ENCODE data around the gene ZMYND19. TPM values are rescaled to one million over a fixed set of nuclear protein-coding genes. Genes with fewer than 3 reads are reported as not detected.
"Not testable (repeated sequence)": the region's sequence is repeated elsewhere in the genome, so short reads cannot be mapped to it uniquely, and the experiment has no call there.

ZMYND19 gene
- total RNA-seq, 5 donors from 2014 or later (not counting 1 experiment from before 2014, with no cell fraction given) = 18.7 to 42.0 (median 33.3) TPM

- peak within 1 kb of the TSS; percentile 83 to 94 (median 86) for H3K4me3 Mint-ChIP-seq
- no peaks in the 10 kb centered on the region for H3K9me3 ChIP-seq
- ChIA-PET POLR2A (interaction anchor here (0.6 kb wide), 2 partner anchors 14 to 77 kb away, joined by 5 to 9 read pairs; no protein-coding TSS in a partner anchor), CTCF (interaction anchor here (0.6 to 0.8 kb wide), 3 partner anchors 21 to 1120 kb away, joined by 3 to 4 read pairs (median 4); partner anchors contain the start of genes EXD3 (in 1 of the 2) and NOXA1 (in 1 of the 2))
- peak; percentile 84 to 92 (median 92) for ATAC-seq (replicated peaks in 1 of 4)
- peaks cover 24 to 34% (median 27%) of the 10 kb centered on the region in 3 donors for H3K4me1 Mint-ChIP-seq
- peaks cover 8 to 23% of the 10 kb centered on the region in 2 experiments for H3K4me1 ChIP-seq (ENCODE audit: control insufficient read depth in 1 of 2, extremely low read depth in 1 of 2, insufficient read depth in 2 of 2, low read length in 2 of 2)
- H3K27ac Mint-ChIP-seq = peak within 1 kb of the TSS; percentile 87 to 90
- no peaks in the 10 kb centered on the region for H3K9me3 Mint-ChIP-seq
- peak; percentile 75 to 95 (median 84) for DNase-seq
- H3K27me3 ChIP-seq (replicated peaks in 1 of 2; ENCODE audit: control insufficient read depth in 2 of 2, extremely low read depth in 1 of 2, insufficient read depth in 2 of 2, low read length in 1 of 2) = peaks cover 0 to 2% of the 10 kb centered on the region in 2 experiments
- peaks cover 8 to 11% of the 10 kb centered on the region in 2 donors for H3K36me3 ChIP-seq (ENCODE audit: control insufficient read depth in 2 of 2, extremely low read depth in 1 of 2, insufficient read depth in 1 of 2, low read length in 1 of 2)
- peak within 1 kb of the TSS; percentile 54 for H3K27ac ChIP-seq (ENCODE audit: low read length)
- H3K27me3 Mint-ChIP-seq = no peaks in the 10 kb centered on the region
- H3K4me3 ChIP-seq (ENCODE audit: control insufficient read depth in 1 of 2, extremely low read depth in 1 of 2, low read length in 1 of 2) = peak within 1 kb of the TSS; percentile 65 to 75
- WGBS (ENCODE audit: insufficient coverage) = under 1% methylated on average over 87 of the region's 106 CpGs
- H3K36me3 Mint-ChIP-seq = peaks cover 14% of the 10 kb centered on the region
Measured at GRCh38 chr9:137551264-137552021, 38.9 kb downstream of the ZMYND19 start, which contains the start of gene MRPL41. MRPL41 (plus strand) TSS chr9:137551879; CDS start chr9:137552082, 203 bp downstream.

- ATAC-seq (replicated peaks in 1 of 4) = peak; percentile 1 to 22 (median 8)
- CTCF ChIA-PET = interaction anchor here in 1 of 2 donors (0.6 kb wide), 1 partner anchor 12 kb away, joined by 3 read pairs; no protein-coding TSS in a partner anchor
- peak in 4 of 35 experiments; percentile 7 to 12 (median 8) for DNase-seq
- Histone ChIP-seq H3K4me3 (ENCODE audit: control insufficient read depth in 1 of 2, extremely low read depth in 1 of 2, low read length in 1 of 2) (peak overlapping the region; percentile 60 to 65), H3K4me1 (ENCODE audit: control insufficient read depth in 1 of 2, extremely low read depth in 1 of 2, insufficient read depth in 2 of 2, low read length in 2 of 2) (peaks cover 8 to 23% of the 10 kb centered on the region in 2 experiments)
- H3K27me3 ChIP-seq (replicated peaks in 1 of 2; ENCODE audit: control insufficient read depth in 2 of 2, extremely low read depth in 1 of 2, insufficient read depth in 2 of 2, low read length in 1 of 2); H3K9me3 ChIP-seq; H3K36me3 Mint-ChIP-seq; H3K27me3 Mint-ChIP-seq; H3K27ac Mint-ChIP-seq; H3K36me3 ChIP-seq (ENCODE audit: control insufficient read depth in 2 of 2, extremely low read depth in 1 of 2, insufficient read depth in 1 of 2, low read length in 1 of 2); H3K9me3 Mint-ChIP-seq; H3K27ac ChIP-seq (ENCODE audit: low read length): not testable (repeated sequence)
- Mint-ChIP-seq H3K4me3 (peak overlapping the region; percentile 55 to 94 (median 65)), H3K4me1 (peaks cover 24 to 34% (median 27%) of the 10 kb centered on the region in 3 donors)
- 0% methylated on average over 11 of the region's 17 CpGs for whole genome bisulfite sequencing (ENCODE audit: insufficient coverage)
- POLR2A ChIA-PET = interaction anchor here in 1 of 2 donors (0.6 kb wide), 1 partner anchor 14 kb away, joined by 9 read pairs; no protein-coding TSS in a partner anchor
Measured at GRCh38 chr9:137550958-137551263, 39.4 kb downstream of the ZMYND19 start.

DNA sequence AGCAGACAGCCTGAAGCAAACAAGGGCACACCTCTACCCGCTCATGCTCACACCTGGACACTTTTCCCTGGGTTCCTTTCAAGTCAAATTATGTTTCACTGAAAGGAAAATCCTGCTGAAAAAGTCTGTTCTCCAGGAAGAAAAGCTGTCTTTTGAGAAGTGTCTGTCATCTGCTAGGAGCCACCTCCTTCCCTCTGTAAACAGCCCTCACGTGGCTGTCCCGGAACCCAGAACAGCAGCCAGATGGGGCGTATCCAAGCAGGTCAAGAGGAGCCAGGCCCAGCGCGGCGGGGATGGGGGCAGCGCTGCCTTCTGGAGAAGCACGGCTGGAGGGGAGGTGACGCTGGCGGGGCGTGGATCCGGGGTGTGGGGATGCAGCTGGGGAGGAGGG is 40.1 kb downstream of the ZMYND19 start, which contains the start of gene PNPLA7:
PNPLA7 (minus strand) TSS at position 172 of the 391 bp plus-strand sequence. CDS start 205 bp downstream, outside the sequence.
- ChIA-PET CTCF (interaction anchor here in 1 of 2 donors (0.6 kb wide), 1 partner anchor 11 kb away, joined by 3 read pairs; no protein-coding TSS in a partner anchor), POLR2A (no interaction called here)
- Histone ChIP-seq H3K9me3 (no peaks in the 10 kb centered on the region), H3K4me1 (ENCODE audit: control insufficient read depth in 1 of 2, extremely low read depth in 1 of 2, insufficient read depth in 2 of 2, low read length in 2 of 2) (peaks cover 8 to 23% of the 10 kb centered on the region in 2 experiments), H3K27me3 (replicated peaks in 1 of 2; ENCODE audit: control insufficient read depth in 2 of 2, extremely low read depth in 1 of 2, insufficient read depth in 2 of 2, low read length in 1 of 2) (peaks cover 0 to 2% of the 10 kb centered on the region in 2 experiments), H3K36me3 (ENCODE audit: control insufficient read depth in 2 of 2, extremely low read depth in 1 of 2, insufficient read depth in 1 of 2, low read length in 1 of 2) (peaks cover 0 to 3% of the 10 kb centered on the region in 2 donors), H3K4me3 (ENCODE audit: control insufficient read depth in 1 of 2, extremely low read depth in 1 of 2, low read length in 1 of 2) (peak within 1 kb of the TSS; percentile 60 to 65), H3K27ac (ENCODE audit: low read length) (peak within 1 kb of the TSS; percentile 44)
- Mint-ChIP-seq H3K27me3 (no peaks in the 10 kb centered on the region), H3K4me3 (peak within 1 kb of the TSS; percentile 90 to 95 (median 94)), H3K27ac (peak within 1 kb of the TSS; percentile 85 to 90), H3K4me1 (peaks cover 24 to 28% (median 27%) of the 10 kb centered on the region in 3 donors), H3K9me3 (no peaks in the 10 kb centered on the region), H3K36me3 (peaks cover 3% of the 10 kb centered on the region)
- ATAC-seq (replicated peaks in 1 of 4) = peak; percentile 20 to 51 (median 42)
- 11% methylated on average over 9 of the region's 13 CpGs for WGBS (ENCODE audit: insufficient coverage)
- peak in 31 of 35 experiments; percentile 19 to 65 (median 38) for DNase-seq

DNA sequence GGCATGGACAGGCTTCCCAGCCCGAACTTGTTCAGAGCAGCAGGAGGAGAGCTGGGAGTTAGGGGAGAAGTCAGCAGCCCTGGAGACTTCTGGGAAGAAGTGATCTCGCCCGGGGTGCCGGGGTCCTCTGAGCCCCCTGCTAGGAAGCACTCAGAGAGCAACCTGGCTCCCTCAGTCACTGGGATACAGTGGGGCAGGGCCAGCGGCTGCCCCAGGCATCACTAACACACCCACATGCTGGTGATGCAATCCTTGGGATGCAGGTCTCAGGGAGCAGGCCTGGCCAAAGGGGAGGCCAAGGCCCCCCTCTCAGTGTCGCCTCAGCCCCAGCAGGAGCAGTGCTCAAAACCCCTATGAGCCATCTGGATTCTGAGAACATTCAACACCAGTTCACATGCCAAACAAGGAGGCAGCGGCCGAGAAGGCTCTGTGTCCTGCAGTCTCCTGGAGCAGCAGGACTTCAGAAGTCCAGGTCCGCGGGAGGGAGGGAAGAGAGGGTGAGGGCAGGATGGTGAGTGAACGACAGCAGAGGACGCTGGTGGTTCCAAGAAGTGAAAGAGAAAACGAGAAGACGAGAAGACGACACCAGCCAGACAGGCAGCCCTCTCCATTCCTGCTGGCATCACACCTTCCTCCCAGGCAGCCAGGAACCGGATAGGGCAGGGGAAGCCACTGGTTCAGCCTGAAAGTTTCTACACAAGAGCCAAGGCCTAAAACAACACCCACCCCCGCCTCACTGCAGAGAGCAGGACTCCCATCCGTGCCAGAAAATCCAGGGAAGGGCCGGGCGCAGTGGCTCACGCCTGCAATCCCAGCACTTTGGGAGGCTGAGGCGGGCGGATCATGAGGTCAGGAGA is 42.4 kb downstream of the ZMYND19 start:
- no peaks in the 10 kb centered on the region for H3K9me3 Mint-ChIP-seq
- Histone ChIP-seq H3K27ac (ENCODE audit: low read length) (no peak overlapping the region), H3K4me3 (ENCODE audit: control insufficient read depth in 1 of 2, extremely low read depth in 1 of 2, low read length in 1 of 2) (no peak overlapping the region), H3K36me3 (ENCODE audit: control insufficient read depth in 2 of 2, extremely low read depth in 1 of 2, insufficient read depth in 1 of 2, low read length in 1 of 2) (peaks cover 0 to 4% of the 10 kb centered on the region in 2 donors), H3K27me3 (replicated peaks in 1 of 2; ENCODE audit: control insufficient read depth in 2 of 2, extremely low read depth in 1 of 2, insufficient read depth in 2 of 2, low read length in 1 of 2) (peaks cover 0 to 2% of the 10 kb centered on the region in 2 experiments), H3K4me1 (ENCODE audit: control insufficient read depth in 1 of 2, extremely low read depth in 1 of 2, insufficient read depth in 2 of 2, low read length in 2 of 2) (peaks cover 8 to 23% of the 10 kb centered on the region in 2 experiments), H3K9me3 (no peaks in the 10 kb centered on the region)
- H3K36me3 Mint-ChIP-seq = peaks cover 2% of the 10 kb centered on the region
- peak overlapping the region in 1 of 2 donors; percentile 55 for H3K27ac Mint-ChIP-seq
- ATAC-seq (replicated peaks in 1 of 4) (no peak), DNase-seq (no peak)
- peak overlapping the region; percentile 7 to 46 (median 41) for H3K4me3 Mint-ChIP-seq
- H3K4me1 Mint-ChIP-seq = peaks cover 21 to 26% (median 25%) of the 10 kb centered on the region in 3 donors
- ChIA-PET CTCF (no interaction called here), POLR2A (no interaction called here)
- 93% methylated on average over 5 of the region's 23 CpGs for WGBS (ENCODE audit: insufficient coverage)
- H3K27me3 Mint-ChIP-seq = no peaks in the 10 kb centered on the region

DNA sequence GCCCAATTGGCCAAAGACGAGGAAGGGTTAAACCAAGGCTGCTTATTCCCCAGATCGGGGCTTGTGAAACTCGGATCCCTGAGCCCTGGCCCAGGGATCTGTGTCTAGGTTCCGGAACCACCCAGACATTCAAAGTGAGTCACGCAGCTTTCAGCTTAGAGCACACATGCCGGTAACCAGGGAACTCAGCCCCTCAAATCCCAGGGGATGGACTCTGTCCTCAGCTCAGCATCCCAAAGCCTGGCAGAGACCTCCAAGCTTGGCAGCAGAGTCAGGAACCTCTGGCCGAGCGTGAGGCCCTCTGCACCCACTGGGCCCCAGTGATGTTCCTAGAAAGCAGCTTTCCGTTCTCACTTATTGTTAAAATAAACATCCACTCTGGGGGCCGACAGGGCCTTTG is 45.2 kb downstream of the ZMYND19 start:
- no peak overlapping the region for H3K27ac ChIP-seq (ENCODE audit: low read length)
- Mint-ChIP-seq H3K27ac (no peak overlapping the region), H3K36me3 (peaks cover 2% of the 10 kb centered on the region), H3K9me3 (no peaks in the 10 kb centered on the region), H3K4me1 (peaks cover 13 to 19% (median 18%) of the 10 kb centered on the region in 3 donors), H3K27me3 (no peaks in the 10 kb centered on the region), H3K4me3 (no peak overlapping the region)
- CTCF ChIA-PET = no interaction called here
- H3K4me1 ChIP-seq (ENCODE audit: control insufficient read depth in 1 of 2, extremely low read depth in 1 of 2, insufficient read depth in 2 of 2, low read length in 2 of 2) = peaks cover 2 to 7% of the 10 kb centered on the region in 2 experiments
- 84% methylated on average over 5 of the region's 10 CpGs for whole genome bisulfite sequencing (ENCODE audit: insufficient coverage)
- ATAC-seq (replicated peaks in 1 of 4) (no peak), DNase-seq (no peak)
- no peak overlapping the region for H3K4me3 ChIP-seq (ENCODE audit: control insufficient read depth in 1 of 2, extremely low read depth in 1 of 2, low read length in 1 of 2)
- H3K27me3 ChIP-seq (replicated peaks in 1 of 2; ENCODE audit: control insufficient read depth in 2 of 2, extremely low read depth in 1 of 2, insufficient read depth in 2 of 2, low read length in 1 of 2) = peaks cover 0 to 2% of the 10 kb centered on the region in 2 experiments
- no peaks in the 10 kb centered on the region for H3K9me3 ChIP-seq
- peaks cover 0 to 5% of the 10 kb centered on the region in 2 donors for H3K36me3 ChIP-seq (ENCODE audit: control insufficient read depth in 2 of 2, extremely low read depth in 1 of 2, insufficient read depth in 1 of 2, low read length in 1 of 2)
- POLR2A ChIA-PET = no interaction called here

Measured in T-cell (primary cell).